ENCODE data around the gene GNAZ.

Gene GNAZ

DNA sequence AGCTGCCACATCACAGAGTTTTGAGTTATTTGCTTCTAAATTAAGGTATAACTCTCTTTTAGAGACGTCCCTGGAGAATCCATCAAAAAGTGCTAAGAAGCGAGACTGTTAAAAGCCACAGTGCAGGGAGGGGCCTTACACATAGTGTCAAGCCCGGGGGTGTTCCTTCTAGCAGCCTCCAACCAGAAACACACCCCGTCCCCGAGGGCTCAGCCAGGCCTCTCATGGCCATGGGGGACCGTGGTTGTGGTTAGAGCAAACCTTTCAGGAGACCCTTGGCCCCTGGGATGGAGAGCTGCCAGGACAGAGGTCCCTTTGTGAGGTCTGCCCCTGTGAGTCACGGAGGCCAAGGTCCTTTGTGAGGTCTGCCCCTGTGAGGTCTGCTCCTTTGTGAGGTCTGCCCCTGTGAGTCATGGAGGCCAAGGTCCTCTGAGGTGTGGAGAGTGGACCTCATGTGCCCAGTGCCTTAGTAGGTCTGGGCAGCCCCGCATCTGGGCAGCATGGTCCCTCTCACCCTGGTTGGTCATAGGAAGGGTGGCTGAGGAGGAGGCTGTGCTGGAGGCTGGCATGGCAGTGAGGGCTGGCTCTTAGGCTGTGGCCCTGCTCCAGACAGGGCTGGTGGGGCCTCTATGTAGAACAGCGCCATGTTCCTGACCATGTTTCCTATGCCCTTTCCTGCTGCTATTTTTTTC, 5.4 kb downstream of the GNAZ start:
- in situ Hi-C loops (cut with MboI; ENCODE audit: low sequenced_read_pairs): no loop called here

DNA sequence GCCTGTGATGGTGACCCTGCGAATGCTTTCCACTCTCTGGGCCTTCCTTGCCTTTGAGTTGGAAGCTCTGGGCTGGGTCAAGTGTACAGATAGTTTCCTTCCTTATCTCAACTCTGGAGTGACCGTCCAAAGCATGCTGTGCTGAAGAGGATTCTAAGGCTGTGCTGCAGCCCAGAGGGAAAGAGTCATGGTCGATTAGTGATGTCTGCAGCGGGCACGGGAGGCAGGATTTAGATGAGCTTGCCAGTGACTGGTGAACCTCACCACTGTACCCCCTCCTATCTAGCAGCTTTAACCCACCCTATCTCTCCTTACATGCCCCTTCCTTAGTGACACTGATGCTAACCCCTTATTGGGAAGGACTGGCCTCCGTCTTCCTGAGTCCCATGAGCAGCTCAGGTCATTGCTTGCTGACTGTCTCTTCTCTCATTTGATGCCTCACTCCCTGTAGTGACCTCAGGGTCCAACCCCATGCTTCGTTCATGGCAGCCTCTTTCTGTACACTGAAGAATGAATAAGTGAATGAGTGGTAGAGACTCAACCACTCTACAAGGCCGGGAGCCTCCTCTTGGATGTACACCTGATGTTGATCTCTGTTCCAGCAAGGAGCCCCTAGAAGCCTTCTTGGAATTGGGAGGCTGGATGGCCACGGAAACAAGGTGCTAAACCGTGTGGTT, 6.7 kb downstream of the GNAZ start:
- in situ Hi-C loops (cut with MboI; ENCODE audit: low sequenced_read_pairs): no loop called here

- in situ Hi-C loops (cut with MboI; ENCODE audit: low sequenced_read_pairs): no loop called here
Observed at GRCh38 chr22:23077627-23078461, 7.5 kb downstream of the GNAZ start.

DNA sequence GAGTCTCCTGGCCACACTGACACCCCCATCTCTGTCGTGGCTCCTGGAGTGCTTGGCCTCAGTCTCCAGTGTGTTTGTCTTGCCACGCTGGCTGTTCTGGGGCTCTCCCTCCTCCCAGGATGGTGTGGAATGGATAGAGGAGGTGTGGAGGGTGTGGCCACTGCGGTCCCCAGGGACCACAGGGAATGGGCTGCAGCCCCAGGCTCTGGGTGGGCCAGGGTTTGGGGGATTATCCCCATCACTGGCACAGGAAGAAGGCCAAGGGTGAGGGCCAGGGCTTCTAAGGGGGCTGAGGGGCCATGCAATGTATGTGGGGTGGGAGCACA, 8.1 kb downstream of the GNAZ start:
- in situ Hi-C loops (cut with MboI; ENCODE audit: low sequenced_read_pairs): no loop called here

DNA sequence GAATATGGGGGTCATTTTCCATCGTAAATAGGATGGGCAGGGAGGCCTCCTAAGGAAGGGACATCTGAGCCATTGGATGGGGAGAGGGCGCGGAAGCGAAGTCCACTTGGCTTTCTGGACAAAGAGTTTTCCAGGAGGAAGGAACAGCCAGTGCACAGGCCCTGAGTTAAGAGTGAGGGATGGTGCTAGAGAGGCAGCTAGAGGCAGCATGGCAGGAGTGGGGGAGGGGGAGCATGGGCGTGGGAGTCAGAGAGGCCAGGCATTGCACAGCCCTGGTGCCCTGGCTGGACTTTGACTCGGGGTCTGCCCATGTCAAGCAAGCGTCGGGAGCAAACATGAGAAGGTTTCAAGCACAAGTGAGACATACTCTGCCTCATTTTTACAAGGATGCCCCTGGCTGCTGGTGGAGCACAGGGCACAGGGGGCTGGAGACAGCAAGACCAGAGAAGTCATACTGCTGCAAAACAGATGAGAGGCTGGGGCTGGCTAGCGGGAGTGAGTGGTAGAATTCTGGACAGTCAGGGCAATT, 9.0 kb downstream of the GNAZ start:
- in situ Hi-C loops (cut with MboI; ENCODE audit: low sequenced_read_pairs): no loop called here

DNA sequence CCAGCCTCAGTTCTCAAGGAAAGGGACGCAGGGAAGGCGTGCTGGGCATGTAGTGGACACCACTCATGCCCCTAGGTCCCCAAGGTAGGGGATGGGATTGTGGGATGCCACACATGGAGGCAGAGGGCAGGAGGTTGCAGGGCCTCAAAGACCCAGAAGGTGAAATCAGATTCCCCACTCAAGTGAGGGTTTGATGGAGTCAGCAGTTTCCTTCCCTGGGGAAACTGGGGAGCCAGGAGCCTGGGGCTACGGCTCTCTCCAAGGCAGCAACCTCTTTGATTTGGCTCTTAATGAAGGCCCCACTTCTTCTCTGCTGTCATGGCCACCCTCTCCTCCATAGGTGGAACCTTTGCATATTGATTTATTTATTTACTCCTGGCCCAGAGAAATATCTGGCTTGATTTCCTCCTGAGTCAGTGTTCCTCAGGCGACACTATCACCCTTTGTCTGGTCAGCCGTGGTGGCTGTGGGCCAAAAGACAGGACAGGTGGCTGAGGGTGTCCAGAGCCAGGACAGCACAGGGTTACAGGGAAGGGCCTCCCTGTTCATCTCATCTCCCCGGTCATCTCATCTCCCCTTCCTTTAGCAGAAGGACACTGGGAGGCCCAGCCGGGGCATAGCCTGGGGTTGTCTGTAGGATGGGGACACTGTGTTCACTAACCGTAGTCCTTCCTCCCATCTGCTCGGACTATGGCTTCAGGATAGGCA, 9.6 kb downstream of the GNAZ start:
- in situ Hi-C loops (cut with MboI; ENCODE audit: low sequenced_read_pairs): no loop called here

GRCh38 chr22:23080613-23081290, 10.4 kb downstream of the GNAZ start:
- in situ Hi-C loops (cut with MboI; ENCODE audit: low sequenced_read_pairs): no loop called here

DNA sequence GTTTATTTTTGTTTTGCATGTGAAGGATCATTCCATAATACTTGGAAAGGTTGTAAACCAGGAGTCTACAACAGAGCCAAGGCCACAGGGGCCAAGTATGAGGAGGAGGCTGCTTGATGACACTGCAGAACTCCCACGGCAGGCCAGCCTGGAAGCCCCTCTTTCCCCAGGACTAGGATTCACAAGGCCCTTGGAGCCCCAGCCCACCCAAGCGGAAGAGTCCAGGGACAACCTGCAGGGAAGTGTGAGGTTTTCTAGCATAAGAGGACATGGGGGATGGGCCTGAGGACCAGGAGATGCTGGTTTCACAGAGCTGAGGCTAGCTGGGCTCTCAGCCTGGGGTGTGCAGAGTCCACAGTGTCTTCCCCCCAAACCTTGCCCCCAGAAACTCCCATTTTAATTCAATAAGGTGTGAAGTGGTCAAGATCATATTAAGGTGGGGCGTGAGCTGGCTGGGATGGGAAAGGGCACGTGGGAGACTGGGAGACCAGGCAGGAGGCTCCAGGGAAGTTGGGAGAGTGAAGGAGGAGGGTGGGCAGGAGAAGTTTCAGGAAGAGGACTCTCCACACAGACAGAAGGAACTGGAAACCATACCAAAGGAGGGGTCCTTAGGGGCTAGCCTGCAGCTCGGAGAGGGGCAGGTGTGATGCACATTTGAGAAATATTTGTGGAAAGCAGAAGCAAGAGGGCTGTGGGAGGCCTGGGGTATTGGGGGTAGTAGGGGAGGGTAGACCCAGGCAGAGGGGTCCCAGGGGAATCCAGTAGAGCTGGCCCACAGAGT, 12.4 kb downstream of the GNAZ start:
- in situ Hi-C loops (cut with MboI; ENCODE audit: low sequenced_read_pairs): no loop called here

DNA sequence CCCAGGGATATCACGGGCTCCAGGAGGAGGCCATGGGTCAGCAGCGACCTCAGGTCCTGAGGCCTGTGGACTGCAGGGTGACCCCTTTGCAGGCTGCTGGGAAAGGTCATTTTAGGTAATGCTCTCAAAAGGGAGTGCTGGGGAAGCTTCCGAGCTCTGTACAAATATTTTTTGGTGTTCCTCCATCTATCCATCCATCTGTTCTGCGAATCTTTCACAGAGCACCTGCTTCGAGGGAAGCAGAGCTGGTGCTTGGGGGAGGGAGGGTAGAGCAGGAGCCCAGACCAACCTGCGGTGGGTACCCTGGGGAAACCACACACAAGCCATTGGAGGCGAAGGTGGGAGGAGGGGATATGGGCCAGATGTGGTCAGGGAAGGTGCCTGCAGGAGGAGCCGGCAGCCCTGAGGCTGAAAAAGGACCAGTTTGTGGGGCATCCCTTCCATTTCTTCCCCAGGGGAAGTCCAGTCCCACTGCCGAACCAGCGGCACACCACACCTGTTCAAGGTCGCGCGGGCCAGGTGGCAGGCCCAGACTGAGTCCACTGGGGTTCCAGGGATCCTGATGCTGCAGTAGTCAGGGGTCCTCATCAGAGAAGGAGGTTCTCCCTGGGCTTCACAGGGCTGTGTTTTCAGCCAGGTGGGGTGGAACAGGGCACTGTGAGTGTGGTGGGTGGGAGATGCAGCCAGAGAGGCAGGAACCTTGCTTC, 13.1 kb downstream of the GNAZ start:
- in situ Hi-C loops (cut with MboI; ENCODE audit: low sequenced_read_pairs): no loop called here

DNA sequence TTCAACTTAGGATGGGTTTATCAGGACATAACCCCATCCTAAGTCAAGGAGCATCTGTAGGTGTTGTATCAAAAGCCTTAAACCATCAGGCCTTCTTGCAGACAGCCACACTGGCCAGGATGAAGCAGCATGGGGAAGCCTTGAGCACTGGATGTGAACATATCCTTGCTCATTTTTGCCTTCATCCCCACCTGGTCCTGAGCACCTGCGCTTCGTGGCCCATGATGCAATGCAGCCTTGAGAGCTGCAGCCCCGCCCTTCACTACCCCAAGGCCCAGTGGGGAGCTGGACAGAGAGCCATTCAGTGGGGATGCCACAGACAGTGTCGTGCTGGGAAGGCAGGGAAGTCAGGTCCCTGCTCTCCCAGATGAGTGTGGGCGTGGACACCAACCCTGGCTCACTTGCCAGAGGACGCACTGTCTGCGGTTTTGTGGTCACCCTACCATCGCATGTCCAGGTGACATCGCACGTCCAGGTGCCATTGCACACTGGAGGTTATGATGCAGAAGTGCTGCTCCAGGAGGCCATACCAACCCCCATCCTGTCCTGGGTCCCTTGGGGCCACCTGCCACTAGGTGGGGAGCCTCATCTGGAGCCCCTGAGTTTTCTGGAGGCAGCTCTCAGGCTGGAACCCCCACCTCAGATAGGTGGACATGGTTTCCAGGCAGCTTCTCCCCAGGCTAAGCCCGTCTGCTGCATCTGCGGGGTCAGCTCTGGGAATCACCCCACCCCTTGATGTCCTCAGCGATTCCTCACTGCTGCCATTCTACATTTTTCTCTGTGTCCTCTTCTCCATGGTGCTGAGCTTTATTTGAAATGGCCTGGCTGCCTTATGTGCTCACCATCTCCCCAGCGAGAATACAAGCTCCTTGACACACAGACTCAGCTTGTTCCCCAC, 14.4 kb downstream of the GNAZ start:
- in situ Hi-C loops (cut with MboI; ENCODE audit: low sequenced_read_pairs): no loop called here

DNA sequence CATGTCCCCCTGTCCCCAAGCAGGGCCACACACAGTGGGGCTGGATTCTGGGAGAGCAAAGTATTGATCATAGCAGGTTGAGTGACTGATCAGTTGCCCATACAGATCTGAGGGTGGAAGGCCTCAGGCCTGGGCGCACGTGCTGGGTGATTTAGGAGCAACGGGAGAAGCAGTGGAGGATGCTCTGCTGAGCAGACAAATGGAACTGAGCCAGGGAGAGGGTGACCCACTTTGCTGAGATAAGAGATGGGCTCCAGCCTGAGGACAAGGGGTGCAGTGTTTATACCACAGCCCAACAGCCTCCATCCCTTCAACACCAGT, 15.0 kb downstream of the GNAZ start:
- in situ Hi-C loops (cut with MboI; ENCODE audit: low sequenced_read_pairs): no loop called here

DNA sequence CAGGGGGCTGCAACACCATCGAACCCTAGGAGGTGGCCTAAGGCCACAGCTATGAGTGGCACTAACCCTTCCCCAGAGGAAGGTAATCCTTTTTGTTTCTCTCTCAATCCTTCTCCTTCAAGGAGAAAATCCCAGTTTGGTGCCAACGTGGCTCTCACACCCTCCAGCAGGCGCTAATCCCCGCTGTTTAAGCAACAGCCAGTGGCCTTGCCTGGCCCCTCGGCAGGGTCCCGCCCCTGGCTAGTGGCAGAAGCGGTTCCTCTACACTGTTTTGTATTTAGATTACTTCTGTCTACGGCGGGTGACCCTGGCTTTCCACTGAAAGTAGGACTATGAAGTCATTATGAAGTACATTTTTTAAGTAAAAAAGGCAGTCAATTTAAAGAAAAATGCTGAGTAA, 15.5 kb downstream of the GNAZ start:
- in situ Hi-C loops (cut with MboI; ENCODE audit: low sequenced_read_pairs): no loop called here

DNA sequence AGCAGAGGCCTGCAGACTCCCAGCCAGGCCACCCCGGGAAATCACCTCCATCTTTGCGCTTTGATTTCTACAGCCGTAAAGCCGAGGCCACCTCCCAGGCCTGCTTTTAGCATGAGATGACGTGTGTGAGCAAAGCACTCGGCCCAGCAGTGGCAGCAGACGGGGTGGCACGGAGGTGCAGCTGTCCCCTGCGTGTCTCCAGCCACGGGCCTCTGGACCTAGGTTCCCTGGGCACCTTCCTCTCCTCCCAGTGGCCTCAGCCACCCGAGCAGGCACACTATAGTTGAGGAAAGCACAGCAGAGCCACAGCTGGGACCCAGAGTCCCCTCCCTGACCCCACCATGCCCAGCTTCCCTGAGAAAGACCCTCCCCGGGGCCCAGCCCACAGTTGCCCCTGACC, 15.9 kb downstream of the GNAZ start:
- in situ Hi-C loops (cut with MboI; ENCODE audit: low sequenced_read_pairs): no loop called here

GRCh38 chr22:23086787-23087186, 16.5 kb downstream of the GNAZ start:
- in situ Hi-C loops (cut with MboI; ENCODE audit: low sequenced_read_pairs): no loop called here

DNA sequence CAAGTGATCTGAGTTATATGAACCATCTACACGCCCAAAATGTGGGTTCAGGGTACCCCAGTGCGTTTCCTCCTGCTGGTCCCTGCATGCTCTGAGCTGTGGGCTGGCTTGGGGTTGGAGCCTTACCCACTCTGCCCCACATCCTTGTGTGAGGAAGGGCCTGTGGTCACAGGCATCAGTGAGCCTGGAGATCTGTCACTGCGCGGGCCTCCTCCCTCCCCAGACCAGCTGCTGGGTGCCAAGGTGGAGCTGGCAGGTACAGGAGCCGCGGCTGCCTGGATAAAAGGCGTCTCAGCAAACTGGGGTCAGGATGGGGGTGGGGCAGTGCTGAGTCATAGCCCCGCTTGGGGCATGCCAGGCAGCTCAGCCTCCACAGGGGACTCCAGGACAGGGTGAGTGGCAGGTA, 17.9 kb downstream of the GNAZ start:
- in situ Hi-C loops (cut with MboI; ENCODE audit: low sequenced_read_pairs): no loop called here

- in situ Hi-C loops (cut with MboI; ENCODE audit: low sequenced_read_pairs): no loop called here
Observed at GRCh38 chr22:23089010-23089409, 18.7 kb downstream of the GNAZ start.

DNA sequence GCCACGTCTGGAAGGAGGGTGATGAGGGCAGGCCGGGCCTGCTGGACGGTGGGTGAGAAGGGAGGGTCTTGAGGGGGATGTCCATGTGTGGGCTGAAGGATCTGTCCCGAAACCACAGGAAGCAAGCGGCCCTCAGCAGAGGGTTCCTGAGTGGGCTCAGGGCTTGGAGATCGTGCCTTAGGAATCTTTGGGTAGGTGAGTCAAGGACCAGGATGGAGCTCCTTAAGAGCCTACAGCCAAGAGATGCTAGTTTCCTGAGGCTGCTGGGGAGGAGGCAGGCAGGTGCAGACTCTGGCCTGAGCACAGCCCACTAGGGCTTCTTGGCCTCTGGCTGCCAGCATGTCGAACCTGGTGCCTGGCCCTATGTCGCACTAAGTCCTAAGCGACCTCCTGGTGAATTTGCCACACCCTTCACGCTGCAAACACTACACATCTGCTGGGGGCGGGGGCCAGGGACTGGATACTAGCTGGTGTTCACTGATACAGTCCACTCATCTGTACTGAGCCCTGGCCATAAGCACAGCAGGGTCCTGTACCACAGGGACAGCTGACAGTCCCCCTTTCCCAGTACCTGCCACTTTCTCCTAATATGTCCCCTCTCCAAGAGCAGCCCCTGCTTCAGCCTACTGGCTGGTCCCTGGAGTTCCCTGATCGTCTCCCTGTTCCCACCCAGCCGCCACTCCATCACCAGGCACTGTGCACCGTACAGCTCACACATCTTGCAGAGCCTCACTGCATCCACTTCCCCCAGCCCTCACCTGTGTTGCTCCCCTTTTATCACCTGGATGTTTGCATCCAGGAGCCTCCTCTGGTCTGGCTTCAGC, 19.5 kb downstream of the GNAZ start:
- in situ Hi-C loops (cut with MboI; ENCODE audit: low sequenced_read_pairs): no loop called here

DNA sequence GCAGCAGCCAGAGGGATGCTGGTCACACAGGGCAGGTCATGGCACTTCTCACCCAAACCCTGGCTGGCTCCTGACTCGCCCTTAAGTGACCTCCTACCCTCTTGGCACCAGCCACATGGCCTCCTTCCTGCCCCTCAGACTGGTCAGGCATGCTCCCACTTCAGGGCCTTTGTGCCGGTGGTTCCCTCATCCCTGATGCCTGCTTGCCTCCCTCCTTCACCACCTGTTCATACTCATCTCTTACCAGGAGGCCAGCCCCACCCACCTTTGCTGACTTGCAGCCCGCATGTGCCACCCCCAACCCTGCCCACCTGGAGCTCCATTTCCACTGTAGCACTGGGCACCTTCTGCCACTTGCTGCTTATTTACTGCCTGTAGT, 20.1 kb downstream of the GNAZ start:
- in situ Hi-C loops (cut with MboI; ENCODE audit: low sequenced_read_pairs): no loop called here

Data from HL-60/S4 treated with phorbol 12-myristate 13-acetate at 8.2 ng/mL for 4 days and 3 days (cell line).